ENCODE data around the gene RBPJL.

GRCh38 chr20:45308117-45308778, 1.6 kb downstream of the RBPJL start, which contains the start of gene MATN4:
- TF ChIP-seq POLR2A (IDR thresholded peaks at IDR 0.05; ENCODE audit: borderline replicate concordance, extremely low read depth, insufficient read depth, insufficient read length) (no peak), TCF7L2 (IDR thresholded peaks at IDR 0.05; ENCODE audit: borderline replicate concordance, extremely low read depth, insufficient read depth, insufficient read length) (no peak), CTCF (IDR thresholded peaks at IDR 0.05 in 2 of 3, conservative IDR thresholded peaks at IDR 0.05 in 1 of 3; ENCODE audit: borderline replicate concordance in 1 of 3, insufficient read depth in 1 of 3, low read depth in 2 of 3, low read length in 2 of 3) (no peak), EZH2 (IDR thresholded peaks at IDR 0.05) (no peak), MAX (IDR thresholded peaks at IDR 0.05) (no peak), SP1 (IDR thresholded peaks at IDR 0.05; ENCODE audit: low read depth) (no peak), FOSL1 (IDR thresholded peaks at IDR 0.05; ENCODE audit: low read depth) (no peak)
